GM21737 (cell line): ENCODE data around the gene TMC3.

Experiments used
- ATAC-seq: cut with Tn5 transposase; IDR thresholded peaks from one replicate; pipeline ENCODE4 v1.9.1; 2021; ENCODE audit warnings: mild to moderate bottlenecking, moderate library complexity; ENCODE audit not compliant: unreplicated experiment

The TMC3 gene

DNA sequence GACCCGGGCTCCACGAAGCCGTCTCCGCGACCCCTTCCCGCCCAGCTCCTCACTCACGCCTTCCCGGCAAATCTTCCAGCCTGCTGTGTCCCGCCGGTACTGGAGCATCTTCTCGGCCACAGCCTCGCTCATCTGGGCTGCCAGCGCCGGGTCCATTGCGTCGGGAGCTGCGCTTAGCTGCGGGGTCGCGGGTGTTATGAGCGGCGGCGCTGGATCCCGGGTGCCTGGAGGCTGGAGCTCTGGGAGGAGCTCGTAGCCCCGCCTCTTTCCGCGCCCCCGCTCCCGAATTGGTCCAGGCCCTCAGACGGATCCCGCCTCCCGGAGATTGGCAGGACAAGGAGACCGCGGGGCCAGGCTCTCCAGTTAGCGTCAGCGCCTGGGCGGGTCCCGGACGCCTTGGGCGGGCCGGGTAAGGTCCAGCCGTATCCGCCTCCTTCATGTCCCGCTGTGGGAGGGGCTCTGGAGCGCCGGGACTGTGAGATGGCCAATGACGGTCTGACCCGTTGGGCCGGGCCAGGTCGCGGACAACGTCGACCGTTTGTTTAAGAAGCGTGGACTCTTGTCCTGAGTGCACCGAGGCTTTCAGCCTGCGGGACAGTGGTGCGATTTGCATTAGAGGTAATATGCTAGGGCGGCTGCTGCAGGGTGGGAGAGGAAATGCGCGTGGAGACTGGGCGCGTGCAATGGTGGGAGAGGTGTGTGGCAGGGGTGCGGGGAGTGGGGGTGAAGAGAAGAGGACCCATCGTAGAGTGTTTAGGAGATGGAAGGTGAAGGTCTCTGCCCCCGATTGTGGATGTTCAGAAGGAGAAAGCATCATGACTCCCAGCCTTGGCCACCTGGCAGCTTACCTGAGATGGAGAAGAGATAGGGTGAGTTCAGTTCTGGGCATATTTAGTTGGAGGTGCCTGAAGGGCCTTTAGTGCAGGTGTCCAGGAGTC is 49.8 kb downstream of the TMC3 start, which contains the start of gene STARD5:
Gene STARD5 (minus strand): TSS at position 198 of the 938 bp plus-strand sequence. CDS start 42 bp downstream, at position 156.
- ATAC-seq: peak; percentile 100

DNA sequence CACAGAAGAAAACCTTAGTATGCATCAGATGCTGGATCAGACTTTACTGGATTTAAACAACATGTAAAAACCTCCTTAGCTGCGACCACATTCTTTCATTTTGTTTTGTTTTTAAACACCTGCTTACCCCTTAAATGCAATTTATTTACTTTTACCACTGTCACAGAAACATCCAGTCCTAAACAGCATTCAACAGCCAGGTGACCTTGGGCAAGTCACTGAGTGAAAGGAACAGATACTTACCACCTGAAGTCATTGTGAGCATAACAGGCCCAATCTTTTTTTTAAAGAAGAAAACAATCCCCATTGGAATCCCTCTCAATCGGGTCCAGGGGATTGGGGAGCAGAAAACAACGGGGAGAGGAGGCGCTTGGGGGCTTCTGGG is 50.5 kb downstream of the TMC3 start:
- ATAC-seq: peak; percentile 7

DNA sequence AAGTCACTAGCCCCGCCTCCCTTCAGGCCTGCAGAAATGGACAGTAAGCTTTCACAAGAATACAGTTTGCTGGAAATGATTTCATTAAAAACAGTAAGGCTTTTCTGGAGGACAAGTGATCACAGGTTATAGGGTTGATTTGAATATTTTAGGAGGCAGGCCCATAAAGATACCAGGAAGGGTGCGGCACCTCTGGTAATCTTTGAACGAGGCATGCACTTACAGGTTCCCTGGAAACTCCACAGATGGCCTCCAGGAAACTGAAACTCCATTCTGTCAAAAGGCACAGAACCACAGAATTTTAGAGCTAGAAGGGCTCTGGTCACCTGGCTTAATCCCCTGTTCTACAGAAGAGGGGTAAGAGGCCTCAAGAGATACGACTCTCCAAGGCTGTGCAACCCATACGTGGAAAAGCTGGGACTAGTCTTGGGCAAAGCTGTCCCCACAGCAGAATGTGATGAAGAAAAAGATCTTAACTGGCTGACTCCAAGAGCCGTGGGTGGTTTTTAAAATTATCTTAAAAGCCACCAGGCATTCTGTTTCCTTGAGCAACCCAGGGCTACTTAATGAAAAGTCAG is 51.2 kb downstream of the TMC3 start:
- ATAC-seq: no peak

DNA sequence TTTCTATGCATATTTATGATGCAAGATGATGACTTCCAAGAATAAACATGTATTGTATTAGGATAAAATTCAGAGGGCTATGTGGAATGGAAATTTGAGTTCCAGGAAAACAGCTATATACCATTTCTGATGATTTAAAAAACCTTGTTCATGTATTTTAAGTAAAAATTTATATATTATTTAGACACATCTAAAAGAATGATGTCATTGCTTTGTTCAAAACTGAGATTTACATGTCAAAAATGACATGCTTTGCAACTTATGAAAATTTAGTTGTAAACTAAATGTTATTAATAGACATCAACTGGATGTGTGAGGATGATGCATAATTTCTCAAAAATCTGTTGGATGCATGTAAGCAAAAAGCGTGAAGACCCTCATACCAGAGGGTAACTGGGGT is 52.3 kb downstream of the TMC3 start:
- no peak for ATAC-seq

DNA sequence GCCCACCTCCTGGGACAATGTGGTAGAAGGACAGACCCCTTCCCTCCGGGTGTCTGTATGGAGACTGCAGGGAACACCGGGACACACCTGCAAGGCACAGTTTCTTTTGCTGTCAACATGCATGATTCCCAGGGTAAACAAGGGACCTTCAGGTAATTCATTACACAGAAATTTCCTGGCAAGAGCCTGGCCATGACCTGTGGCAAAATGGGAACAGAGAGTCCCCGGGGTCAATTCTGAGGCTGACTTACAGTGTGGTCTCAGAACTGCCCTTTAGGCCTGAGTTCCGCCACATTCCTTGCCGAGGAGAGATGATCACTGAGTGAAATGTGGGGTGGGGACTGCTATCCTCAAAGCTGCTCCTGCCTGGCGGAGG is 56.4 kb downstream of the TMC3 start:
- ATAC-seq: no peak

- no peak for ATAC-seq
Observed at GRCh38 chr15:81316267-81316666, 57.7 kb downstream of the TMC3 start.

DNA sequence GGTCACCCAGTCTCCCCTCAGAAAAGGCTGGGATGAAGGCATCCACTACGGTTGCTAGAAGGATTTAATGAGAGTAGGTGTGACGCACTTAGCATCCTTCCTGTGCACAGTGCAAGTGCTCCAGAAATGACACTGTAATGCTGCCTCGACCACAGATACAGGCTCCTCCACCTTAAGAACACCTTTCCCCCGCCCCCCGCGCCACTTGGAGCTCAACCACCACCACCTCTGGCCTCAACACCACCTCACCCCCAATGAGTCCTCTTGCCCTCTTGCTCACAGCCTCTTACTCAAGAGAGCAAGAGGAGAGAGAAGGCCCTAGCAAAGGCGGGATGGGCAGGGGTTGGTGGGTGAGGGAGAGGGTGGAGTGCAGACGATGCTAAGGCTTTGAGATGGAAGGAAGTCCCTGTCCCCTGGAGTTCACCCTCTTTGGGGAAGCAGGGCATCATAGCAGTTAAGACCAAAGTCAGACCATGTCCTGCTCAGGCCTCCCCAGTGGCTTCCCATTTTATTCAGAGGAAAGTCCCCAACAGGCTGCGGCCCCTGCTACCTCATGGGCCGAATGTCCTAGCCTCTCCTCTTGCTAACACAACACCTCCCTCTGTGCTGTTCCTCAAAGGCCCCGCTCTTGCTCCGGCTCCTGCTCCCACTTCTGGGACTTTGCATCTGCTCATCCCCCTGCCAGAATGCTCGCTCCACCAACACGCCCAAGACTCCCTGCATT is 58.4 kb downstream of the TMC3 start:
- ATAC-seq: no peak

- ATAC-seq: no peak
Observed at GRCh38 chr15:81314378-81314777, 59.6 kb downstream of the TMC3 start.

DNA sequence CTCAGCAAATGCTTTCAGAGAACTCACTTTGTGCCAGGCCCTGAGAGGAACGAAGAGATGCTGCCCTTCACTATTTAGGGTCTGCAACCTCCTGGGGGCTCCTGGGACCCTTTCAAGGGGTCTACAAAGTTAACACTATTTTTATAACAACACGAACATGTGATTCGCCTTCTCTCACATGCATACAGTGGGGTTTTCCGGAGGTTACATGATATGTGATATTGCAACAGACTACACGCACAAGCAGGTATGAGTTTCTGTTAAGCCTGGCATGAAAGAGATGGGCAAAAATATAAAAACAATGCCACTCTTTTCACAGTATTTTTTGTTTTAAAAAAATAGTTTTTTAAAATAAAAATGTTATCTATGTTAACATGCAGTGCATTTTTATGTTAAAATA is 60.3 kb downstream of the TMC3 start:
- ATAC-seq: no peak

GRCh38 chr15:81312790-81313543 is 61.0 kb downstream of the TMC3 start:
- ATAC-seq: no peak

GRCh38 chr15:81311752-81312464 is 62.1 kb downstream of the TMC3 start:
- ATAC-seq: peak; percentile 47

DNA sequence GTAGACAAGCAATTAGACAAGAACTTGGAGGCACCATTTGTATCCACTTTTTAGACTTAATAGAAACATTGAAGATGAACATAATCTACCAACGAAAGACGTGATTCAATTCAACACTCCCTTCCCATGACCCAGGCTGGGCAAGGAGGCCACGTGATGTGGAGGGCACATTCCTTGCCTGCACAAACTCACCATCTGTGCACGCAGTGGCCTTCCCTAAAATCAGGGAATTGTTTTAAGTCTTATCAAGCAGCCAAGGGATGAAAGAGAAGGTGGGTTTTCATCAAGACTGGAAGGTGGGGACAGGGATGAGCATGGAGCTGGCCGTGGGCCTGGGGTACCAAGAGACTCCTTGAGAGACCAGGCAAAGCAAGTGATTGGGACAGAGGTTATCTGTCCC is 63.5 kb downstream of the TMC3 start:
- no peak for ATAC-seq

GRCh38 chr15:81309647-81310450 is 64.2 kb downstream of the TMC3 start:
- no peak for ATAC-seq

DNA sequence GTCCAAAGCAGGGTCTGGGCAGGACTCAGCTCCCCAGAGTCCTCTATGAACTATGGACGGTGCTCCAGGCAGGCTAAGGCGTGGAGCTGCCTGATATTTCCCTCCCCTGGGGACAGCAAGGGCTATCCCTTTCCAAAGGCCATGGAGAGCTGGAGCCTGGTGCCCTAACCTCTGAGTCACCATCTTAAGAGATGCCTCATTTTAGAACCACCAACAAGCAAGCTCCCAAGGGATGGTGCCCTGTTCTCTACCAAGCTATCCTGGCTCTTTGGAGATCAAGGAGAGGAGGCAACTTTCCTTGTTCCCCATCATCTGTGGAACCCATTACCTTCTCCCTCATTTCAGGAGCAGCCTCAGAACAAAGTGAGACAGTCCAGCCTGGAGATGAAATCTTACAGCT is 65.8 kb downstream of the TMC3 start:
- ATAC-seq: no peak

DNA sequence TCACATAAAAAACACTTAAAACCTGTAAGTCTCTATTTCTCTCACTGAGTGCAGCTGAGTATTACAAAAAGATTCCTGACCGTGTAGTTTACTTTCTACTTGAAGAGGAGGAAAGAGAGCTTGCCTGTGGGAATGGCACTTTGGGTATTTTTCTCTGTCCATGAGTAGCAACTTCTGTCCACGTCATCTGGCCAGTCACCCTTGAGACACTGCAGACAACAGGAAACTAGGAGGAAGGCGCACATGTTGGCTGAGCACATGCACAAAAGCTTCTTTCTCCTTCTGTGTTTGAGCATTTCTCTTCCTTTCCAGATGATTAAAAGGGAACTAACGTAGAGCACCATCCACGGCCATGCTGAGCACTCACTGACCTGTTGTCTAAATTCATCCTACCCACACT is 69.8 kb downstream of the TMC3 start:
- ATAC-seq: no peak

DNA sequence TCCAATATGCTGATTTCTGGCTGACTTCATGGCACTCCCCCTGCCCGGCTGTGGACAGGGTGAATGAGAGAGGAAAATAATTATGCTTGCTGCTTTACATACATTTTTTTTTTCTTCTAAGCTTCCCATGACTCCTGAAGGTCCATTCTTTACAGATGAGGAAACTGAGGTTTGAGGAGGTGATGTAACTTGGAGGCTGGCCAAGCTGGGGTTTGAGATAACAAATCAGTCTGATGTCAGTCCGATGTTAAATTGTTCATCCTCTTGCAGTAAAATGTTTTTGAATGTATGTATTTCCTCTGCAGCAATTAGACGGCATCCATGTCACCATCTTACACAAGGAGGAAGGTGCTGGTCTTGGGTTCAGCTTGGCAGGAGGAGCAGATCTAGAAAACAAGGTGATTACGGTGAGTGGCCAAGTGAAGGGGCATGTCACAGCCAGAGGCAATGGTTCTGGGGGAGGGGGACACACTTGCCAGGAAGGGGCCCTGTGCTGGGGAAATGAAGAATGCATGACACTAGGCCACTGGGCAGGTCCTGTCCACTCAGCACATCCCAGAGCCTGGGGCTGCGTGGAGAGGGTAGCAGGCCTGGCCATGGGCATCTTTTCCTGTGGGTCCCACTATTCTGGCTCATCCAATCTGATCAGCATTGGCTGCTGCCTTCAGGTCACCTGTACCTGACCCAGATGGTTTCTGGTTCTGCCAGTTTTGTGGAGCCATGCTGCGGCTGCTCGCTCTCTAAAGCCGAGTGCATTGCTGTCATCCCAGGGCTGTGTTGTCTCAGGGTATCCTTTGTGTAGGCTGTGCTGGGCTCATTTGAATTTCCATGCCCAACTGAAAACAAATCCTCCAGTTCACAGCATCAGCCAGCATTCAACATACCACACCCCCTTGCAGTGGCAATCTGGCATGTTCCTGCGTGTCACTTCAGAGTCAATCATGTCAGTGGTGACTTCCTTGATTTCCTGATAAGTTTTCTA is 70.5 kb downstream of the TMC3 start:
- no peak for ATAC-seq

DNA sequence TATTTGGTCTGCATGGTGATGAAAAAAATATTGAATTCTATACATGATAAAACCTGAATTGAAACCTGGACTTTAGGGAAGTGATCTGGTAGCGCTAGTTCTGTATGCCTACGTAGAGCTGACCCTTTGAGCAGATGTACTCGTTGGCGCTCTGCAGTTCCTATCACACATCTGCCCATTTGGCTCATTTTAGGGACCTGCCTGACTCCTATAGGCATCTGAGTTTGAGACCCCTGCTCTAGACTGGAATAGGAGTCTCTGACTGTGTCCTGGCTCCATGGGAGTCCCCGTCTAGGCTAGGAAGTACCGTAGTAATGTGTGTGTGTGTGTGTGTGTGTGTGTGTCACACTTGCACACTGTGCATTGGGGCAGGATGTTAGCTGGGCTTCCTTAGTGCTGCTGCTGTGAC is 71.3 kb downstream of the TMC3 start:
- ATAC-seq: no peak

- ATAC-seq: peak; percentile 79
Observed at GRCh38 chr15:81301815-81302399, 72.1 kb downstream of the TMC3 start.
